AG04450 (cell line): Measurements from ENCODE around the gene ZMIZ2. TPM values are rescaled to one million over a fixed set of nuclear protein-coding genes. Genes with fewer than 3 reads are reported as not detected.

Experiments
- CTCF ChIA-PET: fragments of 300-600, 350-600 bp; formaldehyde crosslinking; extraction: SDS; loops from one replicate; lab custom pipeline; 2022; ENCODE audit warnings: antibody characterized with exemption, inconsistent platforms; lab: Charles Lee
- POLR2A ChIA-PET: fragments of 350-600 bp; formaldehyde crosslinking; extraction: SDS; loops from one replicate; lab custom pipeline; 2021; ENCODE audit warnings: antibody characterized with exemption, inconsistent platforms; lab: Yijun Ruan, JAX
- DNase-seq: peaks from one replicate; pipeline ENCODE4 v3.0.0-alpha.2; 2011; ENCODE audit warnings: low read depth, low spot score
- H3K27ac ChIP-seq: one replicate; pipeline ENCODE4 v1.5.1; 2012; ENCODE audit warnings: low read depth, low read length, control low read depth
- H3K27me3 ChIP-seq: one replicate; pipeline ENCODE4 v1.6.0; 2012; ENCODE audit warnings: low read length; ENCODE audit not compliant: control insufficient read depth, insufficient read depth
- H3K4me3 ChIP-seq: 2 replicates; pipeline ENCODE4 v1.5.1; 2011; ENCODE audit warnings: mild to moderate bottlenecking, low read depth, low read length, control low read depth
- H3K9me3 ChIP-seq: 2 replicates; pipeline ENCODE4 v1.5.1; 2012; ENCODE audit warnings: low read length; ENCODE audit not compliant: control insufficient read depth, insufficient read depth
- CTCF ChIP-seq: IDR thresholded peaks from 2 replicates; pipeline ENCODE4 v1.5.1; 2011; ENCODE audit warnings: low read depth, low read length, control low read depth, inconsistent platforms
- polyA plus RNA-seq: library from polyadenylated mRNA; depleted of rRNA; stranded (reverse); fragments of >200 nt; gene quantifications from 2 replicates; pipeline ENCODE4 v1.2.3, GENCODE V29; 2011

The ZMIZ2 gene
- polyA plus RNA-seq, 1 experiment = 4.8 TPM

- Histone ChIP-seq H3K4me3 (no peak overlapping the region), H3K27ac (no peak overlapping the region), H3K9me3 (no peaks in the 10 kb centered on the region), H3K27me3 (no peaks in the 10 kb centered on the region)
- POLR2A ChIA-PET = no interaction called here
- DNase-seq = no peak
- CTCF ChIA-PET = interaction anchor here (0.6 to 0.8 kb wide), 2 partner anchors 15 to 266 kb away, joined by 3 read pairs; no protein-coding TSS in a partner anchor
- no peak for TF ChIP-seq CTCF
These were observed 57.3 kb downstream of the ZMIZ2 start for GRCh38 chr7:44805950-44806349.

GRCh38 chr7:44808914-44809393, 60.3 kb downstream of the ZMIZ2 start:
- no peaks in the 10 kb centered on the region for H3K9me3 ChIP-seq
- POLR2A ChIA-PET = interaction anchor here (0.7 kb wide), 1 partner anchor 341 kb away, joined by 8 read pairs; no protein-coding TSS in a partner anchor
- CTCF ChIA-PET = no interaction called here
- no peak overlapping the region for H3K4me3 ChIP-seq
- no peak for TF ChIP-seq CTCF
- DNase-seq = no peak
- no peak overlapping the region for H3K27ac ChIP-seq
- H3K27me3 ChIP-seq = no peaks in the 10 kb centered on the region

GRCh38 chr7:44811093-44811492, 62.4 kb downstream of the ZMIZ2 start:
- POLR2A ChIA-PET = no interaction called here
- CTCF ChIA-PET = interaction anchor here (0.6 kb wide), 1 partner anchor 222 kb away, joined by 4 read pairs; no protein-coding TSS in a partner anchor

GRCh38 chr7:44811571-44811970, 62.9 kb downstream of the ZMIZ2 start:
- ChIA-PET CTCF (no interaction called here), POLR2A (no interaction called here)
- no peaks in the 10 kb centered on the region for H3K9me3 ChIP-seq
- H3K27ac ChIP-seq = no peak overlapping the region
- no peak overlapping the region for H3K4me3 ChIP-seq
- no peak for TF ChIP-seq CTCF
- H3K27me3 ChIP-seq = no peaks in the 10 kb centered on the region
- no peak for DNase-seq

More at GRCh38 chr7:44811093-44811492, 62.4 kb downstream of the ZMIZ2 start:
- Histone ChIP-seq H3K27ac (no peak overlapping the region), H3K27me3 (no peaks in the 10 kb centered on the region), H3K4me3 (no peak overlapping the region), H3K9me3 (no peaks in the 10 kb centered on the region)
- no peak for TF ChIP-seq CTCF
- no peak for DNase-seq

GRCh38 chr7:44814919-44815318, 66.3 kb downstream of the ZMIZ2 start:
- POLR2A ChIA-PET = no interaction called here
- no peaks in the 10 kb centered on the region for H3K9me3 ChIP-seq
- no peak overlapping the region for H3K27ac ChIP-seq
- CTCF ChIA-PET = no interaction called here
- DNase-seq = no peak
- no peak overlapping the region for H3K4me3 ChIP-seq
- no peaks in the 10 kb centered on the region for H3K27me3 ChIP-seq
- TF ChIP-seq CTCF = no peak
